Measurements from ENCODE around the gene MASTL.

GRCh38 chr10:27190508-27190907, 35.4 kb downstream of the MASTL start:
- TF ChIP-seq CTCF (IDR thresholded peaks at IDR 0.05) (no peak), POLR2A (IDR thresholded peaks at IDR 0.05) (no peak)

Data from adrenal gland (tissue), 5 donors.